Stimulated activated CD8-positive, alpha-beta memory T cell treated with anti-CD3 and anti-CD28 coated beads, Interleukin-12 subunit alpha, Interleukin-12 subunit beta, amount 100 ng/mL, for 4 hours (primary cell): Measurements from ENCODE around the gene RPS29.
"Not testable (repeated sequence)": the region's sequence is repeated elsewhere in the genome, so short reads cannot be mapped to it uniquely, and the experiment has no call there.

Experiments used
- DNase-seq: peaks from one replicate; pipeline ENCODE4 v3.0.0-alpha.2; 2020; ENCODE audit warnings: low read depth

The RPS29 gene

GRCh38 chr14:49585803-49586672, at the start of gene RPS29:
Gene RPS29 (minus strand): TSS chr14:49586380. CDS start chr14:49586346, 34 bp downstream.
- DNase-seq: peak; percentile 97

GRCh38 chr14:49634547-49635334, 48.6 kb upstream of the RPS29 start, which contains the start of gene DNAAF2:
Gene DNAAF2 (minus strand): TSS chr14:49635244. CDS start chr14:49635149, 95 bp downstream.
- DNase-seq: peak; percentile 48

- DNase-seq: peak; percentile 89
These were observed 47.7 kb upstream of the RPS29 start for GRCh38 chr14:49633640-49634546.

GRCh38 chr14:49623941-49624839, 38.0 kb upstream of the RPS29 start:
- DNase-seq: no peak

- no peak for DNase-seq
These were observed 37.2 kb upstream of the RPS29 start for GRCh38 chr14:49623387-49623786.

GRCh38 chr14:49622022-49622607, 35.9 kb upstream of the RPS29 start:
- no peak for DNase-seq

GRCh38 chr14:49621114-49621881, 35.1 kb upstream of the RPS29 start:
- peak; percentile 43 for DNase-seq

GRCh38 chr14:49620182-49621113, 34.3 kb upstream of the RPS29 start, which contains the start of the genes MGAT2 and RPL36AL:
Gene MGAT2 (plus strand): TSS chr14:49620799. CDS start chr14:49621269, 470 bp downstream.
Gene RPL36AL (minus strand): TSS chr14:49620626. CDS start chr14:49619104, 1,522 bp downstream.
- DNase-seq: peak; percentile 91

- no peak for DNase-seq
These were observed 33.5 kb upstream of the RPS29 start for GRCh38 chr14:49619730-49620129.

- DNase-seq: not testable (repeated sequence)
These were observed 33.1 kb upstream of the RPS29 start for GRCh38 chr14:49619273-49619672.

- no peak for DNase-seq
These were observed 31.8 kb upstream of the RPS29 start for GRCh38 chr14:49617852-49618519.

- no peak for DNase-seq
These were observed 29.6 kb upstream of the RPS29 start for GRCh38 chr14:49615776-49616175.

- no peak for DNase-seq
These were observed 28.0 kb upstream of the RPS29 start for GRCh38 chr14:49614196-49614595.

GRCh38 chr14:49612671-49613070, 26.5 kb upstream of the RPS29 start:
- no peak for DNase-seq

- no peak for DNase-seq
These were observed 26.1 kb upstream of the RPS29 start for GRCh38 chr14:49612251-49612650.

- no peak for DNase-seq
These were observed 21.4 kb upstream of the RPS29 start for GRCh38 chr14:49607583-49607982.

GRCh38 chr14:49598485-49599300, 12.5 kb upstream of the RPS29 start, which contains the start of gene LRR1:
Gene LRR1 (plus strand): TSS chr14:49598940. CDS start chr14:49599021, 81 bp downstream.
- DNase-seq: peak; percentile 74
